Measurements from ENCODE around the gene PBX1.

GRCh38 chr1:164699815-164700491 lies 141.0 kb downstream of the PBX1 start:
- TF ChIP-seq, protein P1, sequence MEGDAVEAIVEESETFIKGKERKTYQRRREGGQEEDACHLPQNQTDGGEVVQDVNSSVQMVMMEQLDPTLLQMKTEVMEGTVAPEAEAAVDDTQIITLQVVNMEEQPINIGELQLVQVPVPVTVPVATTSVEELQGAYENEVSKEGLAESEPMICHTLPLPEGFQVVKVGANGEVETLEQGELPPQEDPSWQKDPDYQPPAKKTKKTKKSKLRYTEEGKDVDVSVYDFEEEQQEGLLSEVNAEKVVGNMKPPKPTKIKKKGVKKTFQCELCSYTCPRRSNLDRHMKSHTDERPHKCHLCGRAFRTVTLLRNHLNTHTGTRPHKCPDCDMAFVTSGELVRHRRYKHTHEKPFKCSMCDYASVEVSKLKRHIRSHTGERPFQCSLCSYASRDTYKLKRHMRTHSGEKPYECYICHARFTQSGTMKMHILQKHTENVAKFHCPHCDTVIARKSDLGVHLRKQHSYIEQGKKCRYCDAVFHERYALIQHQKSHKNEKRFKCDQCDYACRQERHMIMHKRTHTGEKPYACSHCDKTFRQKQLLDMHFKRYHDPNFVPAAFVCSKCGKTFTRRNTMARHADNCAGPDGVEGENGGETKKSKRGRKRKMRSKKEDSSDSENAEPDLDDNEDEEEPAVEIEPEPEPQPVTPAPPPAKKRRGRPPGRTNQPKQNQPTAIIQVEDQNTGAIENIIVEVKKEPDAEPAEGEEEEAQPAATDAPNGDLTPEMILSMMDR (IDR thresholded peaks at IDR 0.05; ENCODE audit: low read length), result no peak
- TF ChIP-seq EZH2phosphoT487 (IDR thresholded peaks at IDR 0.05; ENCODE audit: low read length) (no peak), EZH2 (optimal IDR thresholded peaks at IDR 0.05; ENCODE audit: low read depth, low read length) (no peak)
